Measurements from ENCODE around the gene GPC3.

GPC3 gene

DNA sequence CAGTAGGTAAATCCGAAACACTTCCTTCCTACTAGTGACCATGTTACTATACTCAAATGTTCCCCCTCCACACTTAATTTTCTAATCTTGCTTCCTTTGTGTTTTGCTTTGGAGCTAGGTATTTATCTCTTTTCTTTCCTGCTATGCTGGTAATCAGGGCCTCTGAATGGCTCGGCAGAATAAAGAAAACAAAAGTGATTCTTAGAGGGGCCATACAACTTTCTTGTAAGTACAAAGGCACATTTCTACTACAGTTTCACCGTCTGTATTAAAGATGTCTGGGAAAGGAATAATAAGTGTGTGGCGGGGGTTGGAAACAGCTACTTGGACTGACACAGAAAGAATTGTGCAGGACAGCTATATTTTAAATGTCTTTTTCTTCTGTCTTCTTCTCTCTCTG lies 50.3 kb downstream of the GPC3 start:
- in situ Hi-C loops (cut with HindIII; ENCODE audit: low sequenced_read_pairs) = no loop called here

DNA sequence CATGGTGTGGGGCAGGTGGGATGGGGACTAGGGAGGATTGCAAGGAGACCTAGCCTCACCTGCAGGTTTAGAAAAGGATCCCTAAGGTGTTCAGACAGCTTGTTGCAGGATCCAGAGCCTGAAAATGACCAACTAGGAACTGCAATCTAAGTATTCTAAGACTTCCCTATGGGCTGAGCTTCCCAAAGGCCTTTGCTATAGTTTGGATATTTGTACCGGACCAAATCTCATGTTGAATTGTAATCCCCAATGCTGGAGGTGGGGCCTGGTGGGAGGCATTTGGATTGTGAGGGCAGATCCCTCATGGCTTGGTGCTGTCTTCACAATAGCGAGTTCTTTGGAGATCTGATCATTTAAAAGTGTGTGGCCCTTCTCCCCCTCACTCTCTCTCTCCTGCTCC lies 52.1 kb downstream of the GPC3 start:
- in situ Hi-C loops (cut with HindIII; ENCODE audit: low sequenced_read_pairs) = no loop called here

DNA sequence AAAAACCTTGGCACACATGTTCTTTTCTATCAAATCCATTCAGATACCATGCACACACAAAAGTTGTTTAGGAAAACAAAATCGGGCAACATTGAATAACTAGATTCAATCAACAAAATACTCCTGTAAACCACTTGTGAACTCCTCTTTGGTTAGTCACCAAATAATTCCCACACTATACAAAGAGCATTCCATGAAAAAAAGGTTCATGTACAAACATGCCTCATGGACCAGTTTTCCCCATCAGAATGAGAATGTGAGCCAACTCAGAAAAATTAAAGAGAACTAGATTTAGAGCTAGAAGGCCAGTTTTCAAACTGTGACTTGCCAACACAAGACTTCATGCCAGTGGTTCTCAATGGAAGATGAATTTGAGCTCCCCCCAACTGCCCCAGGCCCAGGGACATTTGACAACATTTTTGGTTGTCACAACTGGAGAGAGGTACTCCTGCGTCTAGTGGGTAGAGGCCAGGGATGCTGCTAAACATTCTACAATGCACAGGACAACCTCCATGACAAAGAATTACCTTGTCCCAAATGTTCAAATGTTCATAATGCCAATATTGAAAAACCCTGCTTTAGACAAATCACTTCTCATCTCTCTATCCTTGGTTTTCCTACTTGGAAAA lies 55.4 kb downstream of the GPC3 start:
- in situ Hi-C loops (cut with HindIII; ENCODE audit: low sequenced_read_pairs) = no loop called here

DNA sequence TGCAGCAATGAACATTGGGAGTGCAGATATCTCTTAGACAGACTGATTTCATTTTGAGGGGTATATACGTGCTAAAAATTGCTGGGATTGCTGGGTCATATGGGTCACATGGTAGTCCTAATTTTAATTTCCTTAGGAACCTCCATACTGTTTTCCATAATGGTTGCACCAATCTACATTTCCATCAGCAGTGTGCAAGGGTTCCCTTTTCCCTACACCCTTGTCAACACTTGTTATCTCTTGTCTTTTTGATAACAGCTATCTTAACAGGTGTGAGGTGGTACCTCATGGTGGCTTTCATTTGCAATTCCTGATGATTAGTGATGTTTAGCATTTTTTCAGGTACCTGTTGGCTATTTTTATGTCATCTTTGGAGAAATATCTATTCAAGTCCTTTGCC lies 57.0 kb downstream of the GPC3 start:
- in situ Hi-C loops (cut with HindIII; ENCODE audit: low sequenced_read_pairs) = no loop called here

DNA sequence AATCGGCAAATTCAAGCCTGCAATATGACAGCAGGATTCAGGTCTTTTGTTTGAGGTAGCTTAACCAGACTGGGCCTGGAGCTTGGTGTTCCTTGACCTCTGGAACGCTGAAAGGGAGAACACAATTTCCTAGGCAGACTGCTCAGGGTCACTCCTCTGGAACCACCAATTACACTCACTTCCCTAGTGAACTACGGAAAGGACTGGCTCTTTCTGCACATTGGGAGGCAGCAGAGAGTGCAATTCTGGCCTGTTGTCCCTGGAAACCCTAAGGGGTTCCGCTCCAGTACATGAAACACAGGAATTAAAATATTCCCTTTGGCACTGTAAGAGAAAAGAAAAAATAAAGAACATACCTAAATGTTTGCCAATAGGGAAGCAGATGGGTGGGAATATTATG lies 58.6 kb downstream of the GPC3 start:
- in situ Hi-C loops (cut with HindIII; ENCODE audit: low sequenced_read_pairs) = no loop called here

DNA sequence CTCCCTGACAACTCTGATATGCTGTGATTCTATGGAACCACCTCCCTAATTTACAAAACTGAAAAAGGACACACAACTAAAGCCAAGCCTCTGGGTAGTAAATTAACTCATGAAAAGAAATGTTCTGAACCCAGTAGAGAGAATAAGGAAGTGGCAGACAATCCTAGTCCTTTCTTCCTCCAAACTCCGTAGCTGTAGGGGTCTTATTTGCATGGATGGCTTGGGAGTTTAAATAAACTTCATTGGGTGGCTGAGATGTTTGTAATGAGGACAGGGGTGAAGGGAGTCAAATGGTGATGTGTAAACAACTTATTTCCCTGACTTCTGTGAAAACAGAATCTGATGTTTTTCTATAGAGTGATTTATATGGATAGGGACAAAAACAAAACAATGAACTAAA lies 59.3 kb downstream of the GPC3 start:
- in situ Hi-C loops (cut with HindIII; ENCODE audit: low sequenced_read_pairs) = no loop called here

DNA sequence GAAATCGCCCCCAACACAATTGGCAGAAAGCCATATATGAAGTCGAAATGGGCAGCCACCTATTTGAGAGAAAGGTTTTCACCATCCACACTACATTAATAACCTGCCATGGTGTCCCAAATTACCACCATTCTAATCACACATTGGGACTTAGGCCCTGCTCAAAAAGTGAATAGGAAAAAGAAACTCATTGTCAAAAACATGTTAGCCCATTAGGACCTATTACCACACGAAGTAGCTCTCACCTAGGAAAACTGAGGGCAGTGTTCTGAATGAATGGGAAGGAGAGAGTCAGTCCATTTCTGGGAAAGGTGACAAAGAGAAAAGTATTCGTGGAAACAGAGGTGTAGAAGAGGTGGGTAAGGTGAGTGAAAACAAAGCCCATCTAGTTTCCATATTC lies 60.8 kb downstream of the GPC3 start:
- in situ Hi-C loops (cut with HindIII; ENCODE audit: low sequenced_read_pairs) = no loop called here

DNA sequence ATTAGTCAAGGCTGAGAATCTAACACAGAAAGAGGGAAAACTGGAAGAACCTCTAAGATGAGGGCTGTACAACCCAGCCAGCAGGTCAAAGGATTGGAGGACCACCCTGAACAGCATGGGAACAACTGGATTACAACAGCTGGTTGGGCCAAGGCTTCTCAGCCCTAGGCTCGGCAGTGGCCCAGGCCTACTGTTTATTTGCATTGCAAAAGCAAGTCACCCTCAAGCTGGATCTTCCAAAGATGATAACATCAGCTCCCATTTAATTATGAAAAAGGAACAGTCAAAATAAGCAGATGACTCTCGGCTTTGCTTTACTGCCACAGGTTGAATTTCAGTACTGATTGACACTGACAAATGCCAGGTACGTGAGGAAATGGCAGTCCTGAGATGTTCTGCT lies 61.8 kb downstream of the GPC3 start:
- in situ Hi-C loops (cut with HindIII; ENCODE audit: low sequenced_read_pairs) = no loop called here

DNA sequence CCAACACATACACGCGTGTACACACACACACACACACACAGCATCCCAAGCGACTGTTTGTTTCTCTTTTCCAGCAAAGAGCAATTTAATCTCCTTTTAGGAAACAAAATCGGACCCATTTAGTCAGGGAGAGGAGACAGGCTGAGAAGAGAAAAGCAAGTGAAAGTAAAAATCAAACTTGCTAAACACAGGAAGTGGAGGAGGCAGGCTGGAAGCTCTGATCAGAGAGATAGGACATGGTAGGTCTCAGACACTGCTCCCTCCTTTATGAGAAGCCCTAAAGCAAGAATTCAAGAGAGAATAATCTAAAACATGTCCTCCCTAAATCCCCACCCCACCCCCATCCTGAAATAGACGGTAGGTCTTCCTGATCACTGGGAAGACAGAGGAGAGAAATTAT lies 62.3 kb downstream of the GPC3 start:
- in situ Hi-C loops (cut with HindIII; ENCODE audit: low sequenced_read_pairs) = no loop called here

DNA sequence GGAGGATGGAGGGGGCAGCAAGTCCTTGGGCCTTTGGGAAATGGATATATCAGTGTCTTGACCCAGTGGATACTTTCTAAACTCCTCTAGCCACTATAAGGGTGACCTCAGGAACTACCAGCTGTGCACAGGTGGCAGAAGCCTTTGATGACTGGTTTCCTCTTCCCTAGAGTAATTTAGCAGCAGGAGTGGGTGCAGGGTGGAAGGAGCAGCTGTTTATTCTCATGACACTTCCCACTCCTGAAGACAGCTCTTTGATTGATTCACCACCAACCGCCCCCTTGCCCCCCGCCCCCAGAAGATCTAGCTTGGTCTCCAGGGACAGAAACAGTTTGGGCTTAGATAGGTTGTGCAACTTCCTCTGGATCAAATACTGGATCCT lies 63.0 kb downstream of the GPC3 start:
- in situ Hi-C loops (cut with HindIII; ENCODE audit: low sequenced_read_pairs) = no loop called here

DNA sequence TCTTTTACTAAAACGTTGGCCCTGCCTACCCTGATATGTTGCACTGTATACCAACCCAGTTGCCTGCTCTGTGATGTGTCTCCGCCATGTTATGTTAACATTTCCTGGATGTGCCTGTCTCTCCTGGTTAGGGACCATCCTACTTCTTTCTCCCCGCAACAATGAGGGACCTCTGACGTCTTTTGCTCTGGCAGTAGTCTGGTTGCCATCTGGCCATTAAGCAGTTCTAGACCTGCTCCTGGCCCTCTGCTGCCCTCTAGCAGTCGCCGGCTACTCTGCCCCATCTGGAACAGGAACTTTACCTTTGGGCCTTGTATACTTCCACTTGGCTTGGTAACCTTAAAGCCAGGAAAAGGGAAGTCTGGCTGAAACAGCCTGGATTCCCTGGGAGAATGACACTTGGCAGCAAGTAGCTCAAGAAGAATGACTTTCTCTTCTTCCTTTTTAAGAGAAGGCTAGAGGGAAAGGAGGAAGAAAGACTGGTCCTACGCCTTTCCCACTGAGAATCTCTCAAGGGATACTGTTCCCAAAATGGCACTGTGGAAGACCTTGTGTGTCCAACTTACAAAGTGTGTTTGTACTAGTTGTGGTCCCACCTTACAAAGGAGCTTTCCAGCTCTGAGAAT lies 63.5 kb downstream of the GPC3 start:
- in situ Hi-C loops (cut with HindIII; ENCODE audit: low sequenced_read_pairs) = no loop called here

DNA sequence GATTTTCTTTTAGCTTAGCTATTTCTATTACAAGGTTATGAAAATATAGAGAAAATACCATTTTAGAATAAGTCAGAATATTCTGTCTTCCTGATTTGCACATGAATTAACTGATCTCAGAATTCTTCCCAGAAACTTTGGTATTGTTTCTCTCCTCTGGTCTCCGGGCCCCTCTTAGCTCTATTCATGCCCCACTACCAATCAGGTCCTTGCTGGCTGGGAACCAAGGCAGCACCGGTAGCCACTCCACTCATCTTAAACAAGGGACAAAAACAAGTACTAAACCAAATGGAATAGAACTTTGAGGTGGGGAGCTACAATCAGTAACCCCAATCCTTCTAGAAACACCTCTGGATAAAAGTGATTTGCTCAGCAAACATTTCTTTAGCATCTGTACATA lies 64.3 kb downstream of the GPC3 start:
- in situ Hi-C loops (cut with HindIII; ENCODE audit: low sequenced_read_pairs) = no loop called here

DNA sequence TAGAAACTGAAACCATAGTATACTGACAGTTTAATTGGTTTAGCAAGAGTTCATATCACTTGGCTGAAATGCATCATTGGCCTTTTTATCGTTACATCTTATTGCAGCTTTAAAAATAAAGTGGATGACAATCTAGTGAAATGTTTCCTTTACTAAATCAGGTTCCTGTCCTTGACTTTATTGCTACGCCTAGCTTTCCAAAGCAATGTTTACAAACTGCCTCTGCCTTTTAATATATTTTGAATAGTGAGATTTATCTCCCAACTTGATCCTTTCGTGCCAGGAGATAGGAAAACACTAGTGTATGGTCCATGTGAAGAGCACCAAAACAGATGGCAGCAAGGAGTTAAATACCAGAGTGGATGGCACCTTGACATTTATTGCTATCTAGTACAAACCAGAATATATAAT lies 67.0 kb downstream of the GPC3 start:
- in situ Hi-C loops (cut with HindIII; ENCODE audit: low sequenced_read_pairs) = no loop called here

DNA sequence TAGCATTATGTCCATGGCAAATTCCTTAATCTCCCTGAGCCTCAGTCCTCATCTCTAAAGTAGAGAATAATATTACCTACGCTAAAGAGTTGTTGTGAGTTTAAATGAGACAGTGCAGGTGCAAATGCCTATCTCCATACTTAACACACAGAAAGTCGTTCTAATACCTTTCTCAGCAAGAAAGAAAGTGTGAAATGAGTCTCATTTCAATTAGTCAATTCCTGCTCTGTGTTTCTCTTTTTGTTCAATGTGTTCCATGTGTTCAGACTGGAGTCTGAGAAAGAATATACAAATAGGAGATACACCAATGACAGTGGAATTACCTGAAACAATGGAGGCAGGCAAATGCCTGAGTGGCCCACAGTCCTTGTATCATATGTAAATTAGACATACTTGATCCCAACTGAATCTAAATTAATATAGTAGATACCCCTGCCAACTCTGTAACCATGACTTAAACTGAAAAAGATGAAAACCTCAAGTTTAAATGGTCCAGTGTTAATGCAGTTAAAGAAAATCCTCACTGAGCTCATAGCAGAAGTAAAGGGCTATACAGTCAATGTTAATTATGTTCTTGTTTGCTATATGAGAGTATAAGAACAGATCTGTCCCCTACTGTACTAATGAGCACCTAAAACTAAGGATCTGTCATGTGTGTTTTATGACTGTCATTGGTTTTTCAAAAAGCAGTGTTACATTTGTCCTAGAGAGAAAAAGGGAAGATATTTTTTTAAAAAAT lies 68.2 kb downstream of the GPC3 start:
- in situ Hi-C loops (cut with HindIII; ENCODE audit: low sequenced_read_pairs) = no loop called here

DNA sequence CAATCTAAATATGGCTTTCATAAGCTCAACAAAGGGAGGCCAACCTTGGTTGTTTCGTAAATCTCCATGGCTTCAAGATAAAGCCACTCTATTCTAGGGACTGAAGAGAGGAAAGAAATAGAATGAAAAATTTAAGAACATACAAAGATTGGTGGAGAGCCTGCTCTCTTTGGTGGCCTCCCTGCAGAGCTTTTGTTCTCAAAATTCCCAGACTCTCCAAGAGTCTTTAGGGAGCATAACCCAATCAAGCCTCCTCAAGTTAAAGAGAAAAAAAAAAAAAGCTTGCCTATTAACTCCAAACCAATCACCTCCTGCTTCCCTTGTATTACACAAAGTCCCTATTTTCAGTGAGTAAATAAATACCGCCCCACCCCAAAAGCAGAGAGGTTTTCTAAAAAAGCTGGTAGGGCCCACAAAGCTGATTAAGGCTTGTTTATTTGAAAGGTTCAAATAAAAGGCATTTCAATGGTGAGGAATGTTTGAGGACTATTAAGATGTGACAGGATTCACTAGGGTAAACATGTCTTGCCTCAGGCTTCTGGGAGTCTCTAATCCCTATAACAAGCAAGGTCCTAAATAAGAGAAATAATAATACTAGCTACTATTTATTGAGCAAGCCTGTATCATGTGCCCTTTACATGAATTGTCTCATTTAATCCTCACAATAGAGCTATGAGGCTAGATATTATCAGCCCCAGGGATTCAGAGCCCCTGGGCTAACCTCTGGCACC lies 71.6 kb downstream of the GPC3 start:
- in situ Hi-C loops (cut with HindIII; ENCODE audit: low sequenced_read_pairs) = no loop called here

DNA sequence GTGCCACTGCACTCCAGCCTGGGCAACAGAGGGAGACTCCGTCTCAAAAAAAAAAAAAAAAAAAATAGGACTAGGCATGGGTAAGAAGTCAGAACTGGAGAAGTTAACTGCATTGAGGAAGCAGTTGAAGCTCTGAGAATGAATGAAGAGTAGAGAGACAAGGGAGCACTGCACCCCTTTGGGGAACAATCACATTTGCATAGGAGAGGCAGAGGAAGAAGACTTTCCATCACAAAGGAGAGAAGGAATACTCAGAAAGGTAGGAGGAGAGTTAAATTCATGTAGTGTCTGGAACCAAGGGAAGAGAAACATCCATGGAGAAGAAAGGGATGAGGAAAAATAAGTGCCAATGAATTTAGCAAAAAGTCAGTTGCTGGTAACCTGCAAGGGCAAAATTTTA lies 72.4 kb downstream of the GPC3 start:
- in situ Hi-C loops (cut with HindIII; ENCODE audit: low sequenced_read_pairs) = no loop called here

DNA sequence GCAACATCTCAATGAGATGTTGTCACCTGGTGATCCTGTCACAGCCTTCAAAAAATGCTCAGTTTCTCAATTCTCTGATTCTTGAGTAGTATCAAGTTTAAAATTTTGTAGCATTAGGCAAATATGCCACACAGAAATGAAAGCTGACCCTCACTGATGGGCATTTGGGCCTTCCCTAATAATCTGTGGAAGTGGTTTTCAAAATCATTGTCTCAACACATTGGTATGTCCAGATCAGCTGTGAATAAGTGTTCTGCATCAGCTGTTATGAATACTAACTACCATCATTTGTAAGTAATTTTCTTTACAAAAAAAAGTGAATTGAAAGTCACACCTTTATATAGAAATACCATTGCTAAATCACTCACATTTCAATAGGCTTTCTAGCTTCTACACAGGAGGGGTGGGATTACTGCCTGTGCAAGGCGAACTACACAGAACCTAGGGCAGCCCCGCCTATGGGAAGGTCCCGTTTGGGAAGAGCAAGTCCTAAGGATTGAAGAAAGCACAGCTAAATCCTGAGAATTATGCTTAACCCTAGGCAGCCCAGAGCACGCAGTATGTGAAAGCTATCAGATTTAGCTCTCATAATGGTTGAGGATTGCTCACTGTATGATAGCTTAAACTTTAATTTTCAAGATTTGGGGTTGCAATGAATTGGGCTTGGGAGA lies 73.4 kb downstream of the GPC3 start:
- in situ Hi-C loops (cut with HindIII; ENCODE audit: low sequenced_read_pairs) = no loop called here

DNA sequence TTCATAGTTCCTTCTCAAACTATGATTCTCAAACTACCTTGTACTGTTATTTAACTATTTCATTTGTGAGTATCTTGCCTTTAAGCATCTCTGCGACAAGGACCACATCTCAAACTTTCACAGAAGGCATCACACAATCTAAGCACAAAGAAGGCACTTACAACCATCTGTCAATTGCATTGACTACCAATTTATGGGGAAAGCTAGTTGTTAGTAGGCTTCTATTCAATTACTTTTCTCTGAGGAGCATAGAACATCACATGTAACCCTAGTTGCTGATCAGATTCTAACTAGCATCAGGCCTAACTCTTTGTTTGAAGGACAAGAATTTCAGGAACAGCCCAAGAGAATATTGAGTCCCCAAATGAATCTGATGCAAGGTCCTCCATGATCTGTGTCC lies 74.9 kb downstream of the GPC3 start:
- in situ Hi-C loops (cut with HindIII; ENCODE audit: low sequenced_read_pairs) = no loop called here

DNA sequence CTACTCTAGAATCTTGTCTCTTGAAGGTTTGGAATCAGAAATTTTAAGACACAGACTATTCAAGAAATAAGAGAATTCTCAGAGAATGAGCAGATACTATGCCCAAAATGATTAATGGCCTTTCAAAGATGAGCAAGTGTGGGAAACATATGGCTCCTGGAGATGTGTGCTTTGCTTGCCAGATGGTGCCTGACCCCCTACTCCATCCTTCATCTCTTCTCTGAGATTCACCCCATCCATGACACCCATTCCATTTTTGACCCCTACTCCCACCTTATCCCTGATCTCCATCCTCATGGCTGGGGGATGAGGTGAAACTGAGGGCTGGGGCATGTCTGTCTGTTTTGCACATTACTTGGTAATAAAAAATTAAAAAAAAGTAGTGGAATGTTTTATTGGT lies 75.5 kb downstream of the GPC3 start:
- in situ Hi-C loops (cut with HindIII; ENCODE audit: low sequenced_read_pairs) = no loop called here

DNA sequence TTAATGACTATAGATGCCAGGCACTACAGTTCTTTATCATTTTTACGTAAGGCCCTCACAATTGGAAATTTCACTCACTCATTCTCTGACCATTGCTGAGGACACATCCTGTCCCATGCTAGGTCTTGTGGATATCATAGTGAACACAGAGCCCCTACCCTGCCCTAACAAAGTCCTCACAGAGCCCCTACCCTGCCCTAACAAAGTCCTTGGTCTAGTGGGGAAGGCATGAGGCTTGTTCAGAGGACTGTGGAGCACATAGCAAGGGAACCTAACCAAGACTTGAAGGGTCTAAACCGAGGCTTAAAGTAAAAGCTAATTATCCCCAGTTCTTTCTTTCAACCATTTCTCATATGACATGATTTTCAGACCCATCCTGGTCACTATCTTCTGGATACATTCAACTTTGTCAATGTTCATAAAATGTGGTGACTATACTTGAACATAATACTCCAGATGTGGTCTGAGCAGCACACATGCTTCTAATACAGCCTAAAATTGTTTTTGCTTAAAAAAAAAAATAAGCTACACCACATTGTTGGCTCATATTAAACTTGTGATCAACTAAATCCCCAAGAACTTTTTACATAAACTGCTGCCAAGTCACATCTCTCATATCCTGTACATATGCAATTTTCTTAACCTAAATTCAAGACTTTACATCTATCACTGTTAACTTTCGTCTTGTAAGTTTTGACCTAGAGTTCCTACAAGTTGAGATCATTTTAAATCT lies 77.0 kb downstream of the GPC3 start:
- in situ Hi-C loops (cut with HindIII; ENCODE audit: low sequenced_read_pairs) = no loop called here

DNA sequence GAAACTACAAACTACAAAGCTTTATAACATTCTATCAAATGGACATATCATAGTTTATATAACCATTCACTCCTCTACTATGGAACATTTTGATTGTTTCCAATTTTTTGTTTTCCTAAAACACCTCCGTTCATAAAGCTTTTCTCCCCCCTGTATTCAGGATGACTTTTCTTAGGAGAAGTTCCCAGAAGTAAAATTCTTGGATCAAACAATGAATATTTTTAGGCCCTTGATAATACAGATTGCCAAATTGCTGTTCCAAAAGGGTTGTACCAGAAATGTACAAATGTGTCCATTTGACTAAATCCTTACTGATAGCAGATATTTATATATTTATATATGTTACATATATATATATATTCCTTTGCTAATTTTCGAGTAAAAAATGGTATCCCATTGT lies 77.8 kb downstream of the GPC3 start:
- in situ Hi-C loops (cut with HindIII; ENCODE audit: low sequenced_read_pairs) = no loop called here

Data from endothelial cell of hepatic sinusoid (primary cell).